Upper lobe of left lung (tissue), 6 donors: ENCODE measurements around the gene TMEM107. TPM values are rescaled to one million over a fixed set of nuclear protein-coding genes. Genes with fewer than 3 reads are reported as not detected.
A peak's percentile ranks its signal among the peaks of the same experiment; 100 is the strongest.

ENCODE experiments used
- ATAC-seq, 2 donors: fragments of 200-7000 bp; cut with Tn5 transposase; one replicate each; pipeline ENCODE4 v1.9.1; 2022; ENCODE audit warnings: mild to moderate bottlenecking in 2 of 2, moderate library complexity in 2 of 2; ENCODE audit not compliant: low FRiP score in 2 of 2
- DNase-seq, 2 donors: peaks; one replicate each; pipeline ENCODE4 v3.0.0-alpha.2; 2019 to 2020
- H3K27ac ChIP-seq, 4 donors: fragments of 200-600 bp; sonication (generic); one replicate each; pipeline ENCODE4 v1.5.1; 2016 to 2019
- H3K27me3 ChIP-seq, 4 donors: fragments of 200-600 bp; sonication (generic); one replicate each; pipeline ENCODE4 v1.5.1; 2017 to 2019
- H3K36me3 ChIP-seq, 4 donors: fragments of 200-600 bp; sonication (generic); one replicate each; pipeline ENCODE4 v1.5.1; 2016 to 2019
- H3K4me1 ChIP-seq, 4 donors: fragments of 200-600 bp; sonication (generic); one replicate each; pipeline ENCODE4 v1.5.1; 2018 to 2019
- H3K4me3 ChIP-seq, 4 donors: fragments of 200-600 bp; sonication (generic); one replicate each; pipeline ENCODE4 v1.5.1; 2017 to 2019; ENCODE audit warnings: mild to moderate bottlenecking in 2 of 4, moderate library complexity in 1 of 4
- H3K9me3 ChIP-seq, 4 donors: fragments of 200-600 bp; sonication (generic); one replicate each; pipeline ENCODE4 v1.5.1; 2018 to 2019
- EP300 ChIP-seq, 4 donors: sonication (generic); formaldehyde crosslinking; IDR thresholded peaks; one replicate each; pipeline ENCODE4 v1.5.1; 2017; ENCODE audit warnings: antibody characterized with exemption in 4 of 4, control low read depth in 2 of 4
- POLR2A ChIP-seq, 4 donors: fragments of 450-650 bp; IDR thresholded peaks; one replicate each; pipeline ENCODE4 v1.5.1; 2016 to 2017; ENCODE audit warnings: antibody characterized with exemption in 4 of 4, mild to moderate bottlenecking in 2 of 4
- POLR2AphosphoS5 ChIP-seq, 2 donors: sonication (generic); formaldehyde crosslinking; IDR thresholded peaks; one replicate each; pipeline ENCODE4 v1.5.1; 2017; ENCODE audit warnings: antibody characterized with exemption in 2 of 2
- WGBS, 2 donors: methylation state at CpG; one replicate each; pipeline ENCODE4 v1.1.5; 2017 to 2018; 5-methylcytosine and 5-hydroxymethylcytosine counted together
- total RNA-seq, 6 donors: library from RNA; depleted of rRNA in 4 of 6; stranded (reverse); fragments of >200 nt in 4 of 6; gene quantifications; one replicate each; pipeline versions ENCODE4 v1.1.0 to v1.2.1, GENCODE V29; 2016 to 2021
- TF ChIP-seq, protein P1 (sequence below), 6 experiments: fragments of 450-650 bp in 4 of 6; fragments of 200-600 bp in 2 of 6; sonication (generic) in 2 of 6; IDR thresholded peaks; one replicate each; pipeline ENCODE4 v1.5.1; 2016 to 2019; ENCODE audit warnings: antibody characterized with exemption in 6 of 6
- donor health status: DM: no; HTN: no; CAD: no; lungs with moderate emphysema.
- donor health status: DM: no; HTN: yes; CAD: no; lungs with severe emphysema.

The TMEM107 gene
- total RNA-seq, 6 donors from 2014 or later, result 11.5 to 32.5 (median 17.3) TPM

DNA sequence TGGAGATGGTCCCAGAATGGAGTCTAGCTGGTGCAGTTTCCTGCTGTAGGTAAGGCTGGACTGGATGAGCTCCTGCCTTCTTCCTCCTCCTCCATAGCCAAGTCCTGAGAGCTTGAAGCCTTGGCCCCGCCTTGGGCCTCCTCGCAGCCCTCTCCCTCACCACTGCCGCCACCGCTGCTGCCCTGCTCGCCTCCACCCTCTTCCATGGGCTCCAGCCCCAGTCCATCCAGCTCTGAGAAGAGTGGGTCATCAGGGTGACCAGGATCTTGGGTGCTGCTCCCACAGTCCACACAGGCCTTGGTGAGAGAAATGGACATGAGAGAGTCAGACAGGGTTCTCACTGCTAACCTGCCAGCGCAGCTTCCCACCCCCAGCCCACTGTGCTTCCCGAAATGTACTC is 35.1 kb downstream of the TMEM107 start:
- 90 to 94% methylated on average over 6 to 7 of the region's 7 CpGs for WGBS, 2 donors
- H3K4me1 ChIP-seq, result peaks cover 16 to 42% (median 27%) of the 10 kb centered on the region in 4 donors
- H3K9me3 ChIP-seq, result no peaks in the 10 kb centered on the region
- no peak for TF ChIP-seq POLR2A (IDR thresholded peaks at IDR 0.05)
- peak in 1 of 2 donors; percentile 6 for TF ChIP-seq POLR2AphosphoS5 (IDR thresholded peaks at IDR 0.05)
- ATAC-seq, result no peak
- H3K27ac ChIP-seq, result peak overlapping the region in 2 of 4 donors; percentile 84 to 87
- peak in 1 of 2 donors; percentile 70 for DNase-seq
- H3K36me3 ChIP-seq, result peaks cover 54 to 69% (median 67%) of the 10 kb centered on the region in 4 donors
- no peaks in the 10 kb centered on the region for H3K27me3 ChIP-seq
- no peak overlapping the region for H3K4me3 ChIP-seq

DNA sequence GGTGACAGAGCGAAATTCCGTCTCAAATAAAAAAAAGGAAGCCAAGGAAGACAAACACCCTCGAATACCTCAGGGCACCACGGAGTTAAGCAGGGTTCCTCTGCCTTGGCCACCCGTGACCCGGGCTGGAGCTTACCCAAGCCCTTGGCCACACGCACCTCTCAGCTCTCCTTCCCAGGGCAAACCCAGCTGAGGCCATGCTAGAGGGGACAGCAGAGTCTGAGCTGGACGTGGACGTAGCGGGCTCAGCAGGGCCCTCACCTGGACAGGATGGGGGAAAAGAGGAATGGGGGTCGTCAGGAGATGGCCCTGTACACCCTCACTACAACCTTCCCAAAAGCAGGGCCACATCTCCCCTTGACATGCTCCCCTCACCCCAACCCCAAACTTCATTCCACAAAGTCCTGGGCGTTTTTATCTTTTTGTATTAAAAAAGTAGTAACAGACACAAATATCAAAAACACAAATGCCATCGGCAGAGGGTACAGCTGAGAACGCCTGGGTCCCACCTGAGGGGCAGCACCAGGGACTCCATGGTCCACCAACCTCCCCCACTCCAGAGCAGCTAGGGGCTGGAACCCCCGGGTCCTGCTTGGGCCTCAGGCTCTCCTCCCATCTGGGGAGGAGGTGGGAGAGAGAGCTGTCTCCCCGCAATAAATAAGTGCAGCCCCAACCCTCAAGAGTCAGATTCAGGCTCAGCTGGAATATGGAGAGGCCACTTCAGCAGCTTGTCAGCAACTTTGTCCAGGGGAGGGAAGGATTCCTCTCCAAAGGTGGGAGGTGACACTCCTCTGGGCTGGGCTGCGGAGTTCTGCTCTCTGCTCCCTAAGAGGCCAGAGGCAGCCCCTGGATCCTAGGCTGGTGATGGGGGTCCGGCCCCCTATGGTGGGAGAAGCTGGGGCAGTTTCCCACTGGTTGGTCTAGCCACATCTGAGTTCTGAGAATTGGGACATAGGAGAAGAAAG is 35.8 kb downstream of the TMEM107 start:
- WGBS, 2 donors, result 77 to 78% methylated on average over 15 to 17 of the region's 18 CpGs
- DNase-seq, result peak in 1 of 2 donors; percentile 55
- peak overlapping the region; percentile 62 to 87 (median 76) for H3K27ac ChIP-seq
- no peak overlapping the region for H3K4me3 ChIP-seq
- H3K27me3 ChIP-seq, result no peaks in the 10 kb centered on the region
- ATAC-seq, result no peak
- TF ChIP-seq EP300 (IDR thresholded peaks at IDR 0.05), result no peak
- TF ChIP-seq POLR2AphosphoS5 (IDR thresholded peaks at IDR 0.05), result no peak
- TF ChIP-seq, protein P1, sequence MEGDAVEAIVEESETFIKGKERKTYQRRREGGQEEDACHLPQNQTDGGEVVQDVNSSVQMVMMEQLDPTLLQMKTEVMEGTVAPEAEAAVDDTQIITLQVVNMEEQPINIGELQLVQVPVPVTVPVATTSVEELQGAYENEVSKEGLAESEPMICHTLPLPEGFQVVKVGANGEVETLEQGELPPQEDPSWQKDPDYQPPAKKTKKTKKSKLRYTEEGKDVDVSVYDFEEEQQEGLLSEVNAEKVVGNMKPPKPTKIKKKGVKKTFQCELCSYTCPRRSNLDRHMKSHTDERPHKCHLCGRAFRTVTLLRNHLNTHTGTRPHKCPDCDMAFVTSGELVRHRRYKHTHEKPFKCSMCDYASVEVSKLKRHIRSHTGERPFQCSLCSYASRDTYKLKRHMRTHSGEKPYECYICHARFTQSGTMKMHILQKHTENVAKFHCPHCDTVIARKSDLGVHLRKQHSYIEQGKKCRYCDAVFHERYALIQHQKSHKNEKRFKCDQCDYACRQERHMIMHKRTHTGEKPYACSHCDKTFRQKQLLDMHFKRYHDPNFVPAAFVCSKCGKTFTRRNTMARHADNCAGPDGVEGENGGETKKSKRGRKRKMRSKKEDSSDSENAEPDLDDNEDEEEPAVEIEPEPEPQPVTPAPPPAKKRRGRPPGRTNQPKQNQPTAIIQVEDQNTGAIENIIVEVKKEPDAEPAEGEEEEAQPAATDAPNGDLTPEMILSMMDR (IDR thresholded peaks at IDR 0.05), result no peak
- no peak for TF ChIP-seq POLR2A (IDR thresholded peaks at IDR 0.05)
- peaks cover 16 to 42% (median 27%) of the 10 kb centered on the region in 4 donors for H3K4me1 ChIP-seq
- no peaks in the 10 kb centered on the region for H3K9me3 ChIP-seq
- peaks cover 47 to 62% (median 60%) of the 10 kb centered on the region in 4 donors for H3K36me3 ChIP-seq

DNA sequence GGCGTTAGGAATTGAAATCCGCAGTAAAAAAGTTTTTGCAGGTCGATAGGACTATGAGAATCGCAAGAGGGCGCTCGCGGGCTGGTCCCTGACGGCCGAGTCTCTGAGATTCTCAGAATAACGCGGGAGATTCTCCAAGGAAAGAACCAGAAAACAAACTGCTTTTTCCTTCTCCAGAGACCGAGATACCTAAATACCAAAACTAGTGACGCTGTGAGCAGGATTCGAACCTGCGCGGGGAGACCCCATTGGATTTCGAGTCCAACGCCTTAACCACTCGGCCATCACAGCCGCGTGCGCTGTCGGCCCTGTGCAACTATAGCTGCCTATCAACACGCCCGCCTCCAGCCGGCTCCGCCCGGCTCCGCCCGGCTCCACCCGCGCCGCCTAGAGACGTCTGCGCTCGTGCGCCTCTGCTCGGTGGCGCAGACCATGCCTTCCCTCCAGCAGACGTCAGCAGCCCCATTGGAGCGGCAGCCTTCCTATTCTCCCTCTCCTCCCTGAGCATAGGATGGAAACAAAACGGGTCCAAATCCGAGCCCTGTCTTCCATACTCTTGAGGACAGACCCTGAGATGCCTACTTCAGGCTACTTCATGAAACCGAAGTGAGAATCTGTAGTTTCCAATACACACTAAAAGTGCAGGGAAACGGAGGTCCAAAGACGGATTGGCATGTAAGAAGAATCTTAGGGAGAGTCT is 37.4 kb downstream of the TMEM107 start:
- H3K27ac ChIP-seq, result peak overlapping the region; percentile 62 to 87 (median 76)
- H3K27me3 ChIP-seq, result no peaks in the 10 kb centered on the region
- WGBS, 2 donors, result 2 to 5% methylated on average over 19 to 46 of the region's 46 CpGs
- TF ChIP-seq EP300 (IDR thresholded peaks at IDR 0.05) (peak in 1 of 4 donors; percentile 49), POLR2A (IDR thresholded peaks at IDR 0.05) (peak in 3 of 4 donors; percentile 48 to 78 (median 70)), POLR2AphosphoS5 (IDR thresholded peaks at IDR 0.05) (peak; percentile 79)
- TF ChIP-seq, protein P1 (IDR thresholded peaks at IDR 0.05), result peak; percentile 69 to 92 (median 88)
- peak overlapping the region in 3 of 4 donors; percentile 16 to 34 (median 32) for H3K4me3 ChIP-seq
- ATAC-seq (peak; percentile 91 to 95), DNase-seq (peak; percentile 91 to 99)
- H3K9me3 ChIP-seq, result no peaks in the 10 kb centered on the region
- H3K36me3 ChIP-seq, result peaks cover 33 to 46% (median 45%) of the 10 kb centered on the region in 4 donors
- H3K4me1 ChIP-seq, result peaks cover 16 to 42% (median 27%) of the 10 kb centered on the region in 4 donors

DNA sequence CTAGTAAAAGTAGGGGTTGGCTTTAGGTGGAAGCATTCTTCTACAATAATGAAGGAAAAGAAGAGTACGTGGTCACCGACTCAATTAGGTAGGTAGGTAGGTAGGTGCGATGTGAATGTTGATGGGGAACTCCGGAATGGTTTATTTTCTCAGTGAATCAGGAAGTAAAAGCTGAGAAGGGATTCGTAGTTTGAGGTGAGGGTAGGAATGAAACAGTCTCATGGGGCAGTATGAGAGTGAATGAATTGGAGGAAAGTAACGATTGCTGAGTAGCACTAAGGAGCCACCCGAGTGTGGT is 37.9 kb downstream of the TMEM107 start:
- no peaks in the 10 kb centered on the region for H3K9me3 ChIP-seq
- H3K4me3 ChIP-seq, result peak overlapping the region in 3 of 4 donors; percentile 16 to 34 (median 32)
- ATAC-seq, result no peak
- TF ChIP-seq POLR2A (IDR thresholded peaks at IDR 0.05), result no peak
- TF ChIP-seq POLR2AphosphoS5 (IDR thresholded peaks at IDR 0.05), result no peak
- no peak for TF ChIP-seq EP300 (IDR thresholded peaks at IDR 0.05)
- TF ChIP-seq, protein P1 (IDR thresholded peaks at IDR 0.05), result no peak
- H3K27ac ChIP-seq, result peak overlapping the region in 3 of 4 donors; percentile 60 to 87 (median 84)
- 2 to 3% methylated on average over 7 of the region's 7 CpGs for WGBS, 2 donors
- H3K36me3 ChIP-seq, result peaks cover 28 to 41% (median 40%) of the 10 kb centered on the region in 4 donors
- DNase-seq, result no peak
- H3K27me3 ChIP-seq, result no peaks in the 10 kb centered on the region
- peaks cover 16 to 40% (median 27%) of the 10 kb centered on the region in 4 donors for H3K4me1 ChIP-seq
